ENCODE data around the gene MN1. TPM values are rescaled to one million over a fixed set of nuclear protein-coding genes. Genes with fewer than 3 reads are reported as not detected.

Gene MN1
- total RNA-seq, 1 donor from 2014 or later, result 0.23 TPM

- intact Hi-C loops (cut with micrococcal nuclease), result no loop called here
- Mint-ChIP-seq H3K36me3 (ENCODE audit: low read depth) (no peaks in the 10 kb centered on the region), H3K27me3 (no peaks in the 10 kb centered on the region), H3K9me3 (no peaks in the 10 kb centered on the region), H3K4me3 (no peak overlapping the region), H3K4me1 (no peaks in the 10 kb centered on the region), H3K27ac (no peak overlapping the region)
- DNase-seq, result no peak
These were observed 39.9 kb downstream of the MN1 start for GRCh38 chr22:27761665-27762064.

DNA sequence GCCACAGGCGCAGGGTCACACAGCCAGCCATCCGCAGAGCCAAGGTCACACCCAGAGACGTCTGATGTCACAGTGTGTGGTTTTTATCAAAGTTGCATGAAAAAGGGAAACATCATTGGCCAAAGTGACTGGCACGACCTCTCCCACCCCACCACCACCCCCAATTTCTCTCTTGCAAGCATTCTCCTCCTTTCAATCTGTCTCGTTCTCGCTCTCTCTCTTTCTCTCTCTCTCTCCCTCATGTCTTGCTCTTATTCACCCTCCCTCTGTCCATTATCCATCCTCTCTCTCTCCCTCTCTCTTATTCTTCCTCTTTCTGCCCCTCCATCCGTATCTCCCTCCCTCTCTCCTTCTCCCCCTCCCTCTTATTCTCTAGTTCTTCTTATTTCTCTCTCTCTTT, 40.6 kb downstream of the MN1 start:
- intact Hi-C loops (cut with micrococcal nuclease), result no loop called here
- no peaks in the 10 kb centered on the region for H3K27me3 Mint-ChIP-seq
- no peaks in the 10 kb centered on the region for H3K36me3 Mint-ChIP-seq (ENCODE audit: low read depth)
- H3K27ac Mint-ChIP-seq, result no peak overlapping the region
- no peak overlapping the region for H3K4me3 Mint-ChIP-seq
- H3K4me1 Mint-ChIP-seq, result no peaks in the 10 kb centered on the region
- DNase-seq, result no peak
- no peaks in the 10 kb centered on the region for H3K9me3 Mint-ChIP-seq

- DNase-seq, result no peak
- H3K27ac Mint-ChIP-seq, result no peak overlapping the region
These were observed 41.1 kb downstream of the MN1 start for GRCh38 chr22:27760474-27760873.

GRCh38 chr22:27757928-27758525, 43.5 kb downstream of the MN1 start:
- H3K36me3 Mint-ChIP-seq (ENCODE audit: low read depth), result no peaks in the 10 kb centered on the region
- H3K27me3 Mint-ChIP-seq, result no peaks in the 10 kb centered on the region
- H3K4me3 Mint-ChIP-seq, result no peak overlapping the region
- no peak for DNase-seq
- no peak overlapping the region for H3K27ac Mint-ChIP-seq
- no peaks in the 10 kb centered on the region for H3K4me1 Mint-ChIP-seq
- no peaks in the 10 kb centered on the region for H3K9me3 Mint-ChIP-seq
- intact Hi-C loops (cut with micrococcal nuclease), result no loop called here

More at GRCh38 chr22:27760474-27760873, 41.1 kb downstream of the MN1 start:
- H3K4me1 Mint-ChIP-seq, result no peaks in the 10 kb centered on the region
- no peak overlapping the region for H3K4me3 Mint-ChIP-seq
- no peaks in the 10 kb centered on the region for H3K27me3 Mint-ChIP-seq
- no peaks in the 10 kb centered on the region for H3K9me3 Mint-ChIP-seq
- H3K36me3 Mint-ChIP-seq (ENCODE audit: low read depth), result no peaks in the 10 kb centered on the region
- intact Hi-C loops (cut with micrococcal nuclease), result no loop called here

GRCh38 chr22:27756212-27756660, 45.3 kb downstream of the MN1 start:
- Mint-ChIP-seq H3K27me3 (no peaks in the 10 kb centered on the region), H3K27ac (no peak overlapping the region), H3K4me3 (no peak overlapping the region), H3K9me3 (no peaks in the 10 kb centered on the region), H3K4me1 (no peaks in the 10 kb centered on the region), H3K36me3 (ENCODE audit: low read depth) (no peaks in the 10 kb centered on the region)
- intact Hi-C loops (cut with micrococcal nuclease), result no loop called here
- DNase-seq, result no peak

DNA sequence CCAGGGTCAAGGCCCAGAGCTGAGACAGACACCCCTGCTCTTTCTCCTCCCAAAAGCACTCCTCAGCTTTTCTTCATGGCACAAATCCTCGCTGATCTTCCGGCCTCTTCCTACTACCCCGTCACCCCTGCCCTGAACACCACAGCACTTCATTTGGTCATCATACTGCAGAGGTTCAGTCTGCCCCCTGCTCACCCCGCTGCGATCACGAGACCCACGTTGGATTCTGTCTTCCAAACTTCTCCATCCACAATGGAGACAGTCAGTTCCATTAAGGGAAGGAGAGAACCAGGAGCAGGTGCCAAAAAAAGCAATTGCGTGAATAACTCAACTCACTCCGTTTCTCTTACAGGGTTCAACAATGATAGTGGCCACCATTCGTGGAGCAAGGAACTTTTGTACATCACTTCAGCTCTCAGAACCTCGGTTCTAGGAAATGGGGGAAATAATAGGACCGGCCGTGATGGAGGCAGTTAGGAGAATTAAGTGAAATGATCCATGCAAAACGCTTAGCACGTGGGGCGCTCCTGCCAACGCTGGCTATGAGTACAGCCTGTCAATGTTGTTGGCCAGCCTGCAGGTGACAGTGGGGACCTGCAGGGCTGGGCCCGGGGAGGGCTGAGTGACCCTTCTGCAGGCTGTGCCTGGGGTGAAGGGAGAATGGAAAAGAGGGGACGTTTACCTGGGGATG, 45.9 kb downstream of the MN1 start:
- Mint-ChIP-seq H3K9me3 (no peaks in the 10 kb centered on the region), H3K4me1 (no peaks in the 10 kb centered on the region), H3K36me3 (ENCODE audit: low read depth) (no peaks in the 10 kb centered on the region), H3K4me3 (no peak overlapping the region), H3K27me3 (no peaks in the 10 kb centered on the region), H3K27ac (no peak overlapping the region)
- no peak for DNase-seq
- intact Hi-C loops (cut with micrococcal nuclease), result no loop called here

GRCh38 chr22:27754888-27755480, 46.6 kb downstream of the MN1 start:
- Mint-ChIP-seq H3K4me3 (no peak overlapping the region), H3K36me3 (ENCODE audit: low read depth) (no peaks in the 10 kb centered on the region)
- intact Hi-C loops (cut with micrococcal nuclease), result no loop called here

GRCh38 chr22:27754247-27754887, 47.2 kb downstream of the MN1 start:
- DNase-seq, result no peak
- H3K27ac Mint-ChIP-seq, result no peak overlapping the region
- no peaks in the 10 kb centered on the region for H3K36me3 Mint-ChIP-seq (ENCODE audit: low read depth)
- H3K27me3 Mint-ChIP-seq, result peaks cover 1% of the 10 kb centered on the region
- intact Hi-C loops (cut with micrococcal nuclease), result no loop called here
- no peaks in the 10 kb centered on the region for H3K9me3 Mint-ChIP-seq
- H3K4me3 Mint-ChIP-seq, result no peak overlapping the region
- no peaks in the 10 kb centered on the region for H3K4me1 Mint-ChIP-seq

More at GRCh38 chr22:27754888-27755480, 46.6 kb downstream of the MN1 start:
- DNase-seq, result no peak
- H3K27ac Mint-ChIP-seq, result no peak overlapping the region
- H3K27me3 Mint-ChIP-seq, result no peaks in the 10 kb centered on the region
- H3K9me3 Mint-ChIP-seq, result no peaks in the 10 kb centered on the region
- H3K4me1 Mint-ChIP-seq, result no peaks in the 10 kb centered on the region

DNA sequence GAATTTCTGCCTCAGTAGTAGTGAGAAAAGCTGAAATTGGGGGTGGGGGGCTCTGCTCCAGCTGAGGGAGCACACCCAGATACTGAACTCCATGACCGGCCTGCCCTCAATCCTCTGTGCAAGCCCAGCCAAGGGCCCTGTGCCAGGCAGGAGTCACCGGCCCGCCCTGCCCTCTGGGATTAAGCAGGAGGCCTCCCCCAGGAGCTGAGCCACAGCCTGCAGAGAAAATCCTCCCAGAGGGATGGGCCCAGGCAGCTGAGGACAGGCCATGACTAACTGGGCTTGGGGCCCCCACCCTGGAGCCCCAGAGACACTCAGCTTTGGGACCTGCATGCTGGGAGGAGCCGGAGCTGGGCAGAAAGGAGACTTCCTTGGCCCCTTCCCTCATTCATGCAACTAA, 48.8 kb downstream of the MN1 start:
- Mint-ChIP-seq H3K36me3 (ENCODE audit: low read depth) (no peaks in the 10 kb centered on the region), H3K9me3 (no peaks in the 10 kb centered on the region), H3K27me3 (peaks cover 2% of the 10 kb centered on the region), H3K4me1 (no peaks in the 10 kb centered on the region), H3K27ac (no peak overlapping the region), H3K4me3 (no peak overlapping the region)
- DNase-seq, result no peak
- intact Hi-C loops (cut with micrococcal nuclease), result no loop called here

DNA sequence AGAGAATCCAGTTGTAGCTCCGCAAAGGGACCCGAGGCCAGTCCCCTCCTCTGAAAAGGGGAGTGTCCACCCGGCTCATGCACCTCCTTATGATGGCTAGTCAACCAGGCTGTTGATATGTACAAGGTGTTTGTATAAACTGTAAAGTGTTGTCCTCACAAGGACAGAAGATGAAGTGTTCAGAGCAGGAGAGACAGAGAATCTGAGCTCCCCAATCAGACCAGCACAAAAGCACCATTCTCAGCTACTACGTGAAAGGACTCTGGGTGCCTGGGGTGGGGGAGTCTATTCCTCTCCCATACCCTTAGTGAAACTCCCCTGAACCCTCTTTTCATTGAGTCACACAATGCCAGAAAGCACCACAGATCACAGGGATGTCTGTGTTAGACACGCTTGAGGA, 49.4 kb downstream of the MN1 start:
- H3K4me1 Mint-ChIP-seq, result no peaks in the 10 kb centered on the region
- H3K36me3 Mint-ChIP-seq (ENCODE audit: low read depth), result no peaks in the 10 kb centered on the region
- H3K27me3 Mint-ChIP-seq, result peaks cover 2% of the 10 kb centered on the region
- H3K27ac Mint-ChIP-seq, result no peak overlapping the region
- H3K9me3 Mint-ChIP-seq, result no peaks in the 10 kb centered on the region
- DNase-seq, result no peak
- no peak overlapping the region for H3K4me3 Mint-ChIP-seq
- intact Hi-C loops (cut with micrococcal nuclease), result no loop called here

GRCh38 chr22:27751277-27752070, 50.1 kb downstream of the MN1 start:
- no peaks in the 10 kb centered on the region for H3K9me3 Mint-ChIP-seq
- peaks cover 2% of the 10 kb centered on the region for H3K27me3 Mint-ChIP-seq
- H3K4me1 Mint-ChIP-seq, result no peaks in the 10 kb centered on the region
- no peak overlapping the region for H3K4me3 Mint-ChIP-seq
- DNase-seq, result no peak
- intact Hi-C loops (cut with micrococcal nuclease), result no loop called here
- no peaks in the 10 kb centered on the region for H3K36me3 Mint-ChIP-seq (ENCODE audit: low read depth)
- H3K27ac Mint-ChIP-seq, result no peak overlapping the region

DNA sequence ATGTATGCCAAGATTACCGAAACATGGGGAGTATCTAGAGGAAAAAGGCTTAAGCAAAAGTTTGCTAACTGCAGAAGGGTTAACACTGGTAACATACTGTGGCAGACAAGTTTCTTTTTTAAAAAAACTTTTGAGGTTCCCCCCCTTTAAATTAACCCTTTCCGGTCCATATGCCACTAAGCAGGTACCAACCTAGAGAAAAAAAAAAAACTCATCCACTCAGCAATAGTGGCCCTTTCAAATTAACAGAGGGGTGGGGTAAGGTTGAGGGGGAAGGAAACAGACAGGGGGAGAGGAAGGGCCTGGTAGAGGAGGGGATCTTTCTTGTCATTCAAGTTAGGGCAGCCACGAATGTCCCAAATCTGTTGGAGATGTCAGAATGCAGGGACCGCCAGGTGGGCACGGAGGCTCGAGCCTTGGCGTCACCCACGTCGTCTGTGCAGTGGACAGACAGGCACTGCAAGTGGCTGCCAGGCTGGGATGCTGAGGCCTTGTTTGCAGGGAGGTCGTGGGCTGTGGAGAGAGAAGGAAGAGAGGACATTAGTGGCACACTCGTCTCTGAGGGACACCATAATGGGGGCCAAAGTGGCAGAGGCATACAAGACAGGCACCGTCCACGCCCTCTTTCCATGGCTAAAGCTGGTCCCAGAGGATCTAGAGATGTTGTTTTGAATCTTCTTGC, 50.8 kb downstream of the MN1 start:
- no peak overlapping the region for H3K4me3 Mint-ChIP-seq
- no peak for DNase-seq
- H3K36me3 Mint-ChIP-seq (ENCODE audit: low read depth), result no peaks in the 10 kb centered on the region
- intact Hi-C loops (cut with micrococcal nuclease), result no loop called here
- no peak overlapping the region for H3K27ac Mint-ChIP-seq
- H3K27me3 Mint-ChIP-seq, result peaks cover 2% of the 10 kb centered on the region
- no peaks in the 10 kb centered on the region for H3K4me1 Mint-ChIP-seq
- H3K9me3 Mint-ChIP-seq, result no peaks in the 10 kb centered on the region

DNA sequence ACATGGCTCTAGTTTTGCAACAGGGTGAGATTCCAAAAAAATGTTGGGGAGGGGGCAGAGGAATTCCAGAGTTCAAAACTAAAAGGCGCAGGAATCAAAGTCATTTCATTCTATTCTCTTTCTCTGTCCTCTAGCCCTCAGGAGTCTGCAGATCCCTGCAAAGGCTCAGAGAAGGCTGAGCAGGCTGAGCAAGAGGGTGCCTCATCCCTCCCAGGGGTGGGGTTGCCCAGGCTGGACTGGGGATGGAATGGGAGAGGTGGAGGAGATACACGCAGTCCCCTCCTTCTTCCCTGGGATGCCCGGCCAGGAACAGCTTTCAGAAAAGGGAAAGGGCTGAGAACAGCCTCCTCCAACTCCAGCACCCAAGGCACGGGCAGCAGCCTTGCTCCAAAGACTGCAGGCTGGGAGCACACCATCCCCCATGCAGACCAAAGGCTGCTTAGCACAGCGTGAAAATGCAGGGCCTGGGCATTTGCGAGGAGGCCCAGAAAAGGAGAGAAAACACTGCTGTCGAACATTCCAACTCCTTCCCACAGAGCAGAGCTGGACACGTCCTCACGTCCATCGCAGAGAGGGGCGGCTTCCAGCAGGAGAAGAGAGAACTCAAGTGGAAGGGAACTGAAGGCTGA, 51.8 kb downstream of the MN1 start:
- Mint-ChIP-seq H3K36me3 (ENCODE audit: low read depth) (no peaks in the 10 kb centered on the region), H3K9me3 (no peaks in the 10 kb centered on the region), H3K4me3 (no peak overlapping the region), H3K27me3 (peaks cover 2% of the 10 kb centered on the region), H3K4me1 (no peaks in the 10 kb centered on the region), H3K27ac (no peak overlapping the region)
- no peak for DNase-seq
- intact Hi-C loops (cut with micrococcal nuclease), result no loop called here
